CD4-positive, alpha-beta T cell treated with Interferon gamma for 1 hour (primary cell): ENCODE data around the gene FRAT1.
A peak's percentile ranks its signal among the peaks of the same experiment; 100 is the strongest.
"Not testable (repeated sequence)": the region's sequence is repeated elsewhere in the genome, so short reads cannot be mapped to it uniquely, and the experiment has no call there.

ENCODE experiments used
- DNase-seq: peaks from one replicate; pipeline ENCODE4 v3.0.0-alpha.2; 2020

The FRAT1 gene

GRCh38 chr10:97336446-97336845 is 17.4 kb downstream of the FRAT1 start:
- DNase-seq = no peak

GRCh38 chr10:97336942-97337831 is 18.1 kb downstream of the FRAT1 start:
- DNase-seq = no peak

GRCh38 chr10:97338041-97338440 is 19.0 kb downstream of the FRAT1 start:
- no peak for DNase-seq

GRCh38 chr10:97341416-97341815 is 22.3 kb downstream of the FRAT1 start:
- no peak for DNase-seq

DNA sequence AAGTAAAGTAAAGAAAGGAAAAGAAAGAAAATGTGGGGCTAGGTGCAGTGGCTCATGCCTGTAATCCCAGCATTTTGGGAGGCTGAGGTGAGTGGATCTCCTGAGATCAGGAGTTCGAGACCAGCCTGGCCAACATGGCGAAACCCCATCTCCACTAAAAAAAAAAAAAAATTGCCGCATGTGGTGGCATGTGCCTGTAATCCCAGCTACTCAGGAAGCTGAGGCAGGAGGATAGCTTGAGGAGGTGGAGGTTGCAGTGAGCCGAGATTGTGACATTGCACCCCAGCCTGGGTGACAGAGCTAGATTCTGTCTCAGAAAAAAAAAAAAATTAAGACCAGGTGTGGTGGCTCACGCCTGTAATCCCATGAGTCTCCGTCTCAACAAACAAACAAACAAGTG is 24.6 kb downstream of the FRAT1 start:
- DNase-seq = not testable (repeated sequence)

- DNase-seq = no peak
These were observed 28.2 kb downstream of the FRAT1 start for GRCh38 chr10:97347317-97347716.

DNA sequence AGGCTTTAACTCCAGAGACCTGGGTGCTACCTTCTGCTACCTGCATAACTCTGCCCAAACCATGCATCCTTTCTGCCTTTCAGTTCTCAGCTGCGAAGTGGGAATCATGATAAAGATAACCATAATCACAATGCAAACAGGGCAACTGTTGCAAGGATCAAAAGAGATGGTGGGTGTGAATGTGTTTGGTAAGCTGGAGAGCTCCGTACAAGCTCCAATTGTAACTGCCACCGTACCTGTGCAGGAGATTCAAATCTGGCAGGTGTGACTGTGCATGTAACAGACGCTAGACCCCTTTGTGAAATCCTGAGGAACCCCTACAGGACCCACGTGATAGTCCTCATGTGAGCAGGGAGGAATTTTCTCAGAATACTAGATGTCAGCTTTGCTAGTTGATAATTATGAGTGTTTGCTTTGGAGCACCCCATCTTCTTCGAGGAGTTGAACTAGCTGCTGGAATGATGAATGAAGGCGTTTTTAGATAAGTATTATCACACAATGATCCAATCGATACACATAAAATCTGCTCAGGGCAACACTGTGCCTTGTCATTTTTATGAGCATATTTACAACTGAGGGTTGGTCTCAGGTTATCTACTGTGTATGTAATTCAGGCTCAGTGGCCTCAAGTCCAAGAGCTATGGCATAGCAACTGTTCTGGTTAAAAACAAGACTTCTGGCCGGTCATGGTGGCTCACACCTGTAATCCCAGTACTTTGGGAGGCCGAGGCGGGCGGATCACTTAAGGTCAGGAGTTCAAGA is 30.9 kb downstream of the FRAT1 start:
- DNase-seq = no peak

- DNase-seq = peak; percentile 70
These were observed 34.9 kb downstream of the FRAT1 start for GRCh38 chr10:97353945-97354344.

GRCh38 chr10:97355571-97355975 is 36.5 kb downstream of the FRAT1 start:
- DNase-seq = no peak

DNA sequence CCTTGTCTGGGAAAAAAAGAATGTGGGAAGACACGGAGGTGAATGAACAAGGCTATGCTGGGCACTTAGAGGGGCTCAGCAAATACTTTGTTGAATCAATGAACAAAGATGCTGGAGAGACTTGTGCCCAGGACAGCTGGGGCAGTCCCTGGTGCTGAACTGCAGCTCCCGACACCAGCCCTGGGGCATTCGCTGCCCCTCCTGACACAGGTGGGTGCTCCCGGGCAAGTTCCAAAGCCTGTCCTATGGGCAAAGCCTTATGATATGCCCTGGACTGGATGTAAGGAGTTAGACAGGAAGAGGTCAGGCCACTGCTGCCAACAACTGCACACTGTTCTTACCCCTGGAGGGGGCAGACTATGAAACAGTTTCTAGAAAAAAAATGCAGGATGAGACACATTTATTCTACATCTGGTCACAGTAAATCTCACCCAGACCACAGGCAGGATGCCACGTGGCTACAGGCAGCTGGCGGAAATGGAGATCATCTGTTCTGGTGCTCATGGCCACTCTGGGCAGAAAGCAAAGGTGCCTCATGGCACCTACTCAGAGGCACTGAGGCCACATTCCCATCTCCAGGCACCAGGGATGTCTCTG is 37.3 kb downstream of the FRAT1 start:
- no peak for DNase-seq

DNA sequence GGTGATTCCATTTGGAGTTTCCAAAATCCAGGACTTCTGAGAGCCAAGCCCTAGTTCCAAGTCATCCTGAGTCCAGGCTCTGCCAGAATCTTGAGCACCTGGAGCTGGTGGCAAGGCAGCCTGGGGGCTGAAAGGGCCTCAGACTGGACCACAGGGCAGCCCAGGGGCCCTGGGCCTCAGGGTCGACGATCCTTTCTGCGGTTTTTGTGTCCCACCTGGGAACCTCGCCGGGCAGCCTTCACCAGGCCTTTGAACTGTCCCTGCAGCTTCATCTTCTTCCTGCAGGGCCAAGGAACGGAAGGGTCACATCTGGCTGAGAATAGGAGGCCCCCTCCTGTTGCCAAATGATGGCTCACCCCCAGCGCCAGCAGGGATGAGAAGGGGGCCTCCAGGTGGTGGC is 37.8 kb downstream of the FRAT1 start:
- no peak for DNase-seq

DNA sequence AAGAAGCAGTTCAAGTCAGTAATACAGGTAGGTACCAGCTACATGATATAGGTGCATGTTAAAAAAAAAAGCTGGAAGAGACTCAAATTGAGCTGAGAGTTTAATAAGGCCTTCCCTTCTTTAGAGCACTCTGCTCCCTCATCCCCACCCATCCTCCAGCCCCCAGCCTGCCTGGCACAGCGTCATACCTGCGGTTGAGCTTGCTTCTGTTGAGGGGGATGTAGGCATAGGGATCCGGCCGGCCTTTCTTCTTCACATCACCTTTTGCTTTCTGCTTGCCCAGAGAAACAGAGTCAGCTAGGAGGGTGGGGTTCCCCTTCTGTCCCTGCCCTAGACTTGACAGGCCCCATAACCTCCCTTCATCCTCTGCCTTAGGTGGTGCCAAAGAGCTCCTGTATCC is 39.3 kb downstream of the FRAT1 start:
- DNase-seq = no peak

DNA sequence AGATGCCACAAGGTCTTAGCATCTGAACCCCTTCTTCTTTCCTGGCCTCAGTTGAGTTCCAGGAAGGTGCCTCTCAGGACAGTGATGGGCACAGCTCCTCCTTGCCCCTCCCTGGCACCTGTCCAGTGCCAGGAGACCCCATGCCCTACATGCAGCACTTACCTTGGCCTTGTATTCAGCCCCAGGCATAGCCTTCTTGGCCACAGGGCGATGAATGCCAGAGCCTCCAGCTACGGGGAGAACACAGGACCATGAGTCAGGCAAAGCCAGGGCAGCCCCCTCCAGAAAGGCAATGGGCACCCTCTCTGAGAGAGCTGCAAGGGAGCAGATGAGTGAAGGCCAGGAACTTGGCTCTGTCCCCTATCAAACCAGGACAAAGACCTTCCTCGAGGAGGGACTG is 39.7 kb downstream of the FRAT1 start:
- no peak for DNase-seq

DNA sequence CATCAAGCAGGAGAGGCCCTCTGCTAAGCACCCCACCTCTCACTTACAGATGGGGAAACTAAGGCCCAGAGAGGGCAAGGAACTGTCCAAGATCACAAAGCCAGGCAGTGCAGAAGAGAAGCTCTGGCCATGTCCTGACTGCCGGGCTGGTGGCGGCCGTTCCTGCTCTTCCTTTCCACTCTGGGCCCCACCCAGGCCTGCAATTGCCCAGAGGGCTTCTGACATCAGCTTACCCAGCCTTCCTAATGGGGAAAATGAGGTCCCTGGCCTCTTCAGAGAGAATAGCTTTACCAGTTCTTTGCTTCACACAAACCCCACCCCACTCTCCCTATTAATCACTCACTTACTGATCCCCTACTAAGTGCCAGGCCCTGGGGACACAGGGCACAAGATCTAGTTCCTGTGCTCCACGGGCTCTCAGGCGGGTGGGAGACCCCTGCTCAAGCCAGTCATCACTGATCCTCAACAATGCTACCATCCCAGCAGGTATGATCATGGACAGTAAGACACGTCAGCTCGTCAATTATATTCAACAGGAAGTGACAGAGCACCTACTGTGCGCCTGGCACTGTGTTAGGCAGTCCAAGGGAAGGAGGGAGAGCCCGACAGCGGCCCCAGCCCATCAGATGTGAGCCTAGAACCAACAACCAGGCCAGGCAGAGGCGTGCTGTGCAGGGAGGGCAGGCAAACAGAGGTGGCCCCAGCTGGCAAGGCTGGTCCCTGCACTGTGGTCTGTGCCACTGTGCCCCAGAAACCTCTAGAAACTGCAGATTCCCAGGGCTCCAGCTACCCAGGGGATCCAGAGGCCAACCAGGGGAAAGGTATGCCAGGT is 41.9 kb downstream of the FRAT1 start:
- DNase-seq = no peak

DNA sequence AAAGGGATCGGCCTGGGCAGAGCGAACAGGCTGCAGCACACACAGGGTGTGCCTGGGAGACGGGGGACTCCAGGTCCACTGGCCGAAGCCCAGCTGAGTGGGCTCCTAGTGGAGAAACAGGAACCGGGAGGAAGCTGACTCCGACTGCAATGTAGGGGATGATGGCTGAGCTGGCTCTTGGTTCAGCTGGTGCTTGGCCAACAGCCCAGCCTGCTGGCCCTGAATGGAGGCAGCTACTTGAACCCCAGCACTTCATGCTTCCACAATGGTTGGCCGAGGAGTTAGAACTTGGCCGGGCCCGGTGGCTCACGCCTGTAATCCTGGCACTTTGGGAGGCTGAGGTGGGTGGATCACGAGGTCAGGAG is 42.4 kb downstream of the FRAT1 start:
- no peak for DNase-seq

GRCh38 chr10:97362310-97363033 is 43.4 kb downstream of the FRAT1 start:
- no peak for DNase-seq

- DNase-seq = no peak
These were observed 44.0 kb downstream of the FRAT1 start for GRCh38 chr10:97363071-97363470.

DNA sequence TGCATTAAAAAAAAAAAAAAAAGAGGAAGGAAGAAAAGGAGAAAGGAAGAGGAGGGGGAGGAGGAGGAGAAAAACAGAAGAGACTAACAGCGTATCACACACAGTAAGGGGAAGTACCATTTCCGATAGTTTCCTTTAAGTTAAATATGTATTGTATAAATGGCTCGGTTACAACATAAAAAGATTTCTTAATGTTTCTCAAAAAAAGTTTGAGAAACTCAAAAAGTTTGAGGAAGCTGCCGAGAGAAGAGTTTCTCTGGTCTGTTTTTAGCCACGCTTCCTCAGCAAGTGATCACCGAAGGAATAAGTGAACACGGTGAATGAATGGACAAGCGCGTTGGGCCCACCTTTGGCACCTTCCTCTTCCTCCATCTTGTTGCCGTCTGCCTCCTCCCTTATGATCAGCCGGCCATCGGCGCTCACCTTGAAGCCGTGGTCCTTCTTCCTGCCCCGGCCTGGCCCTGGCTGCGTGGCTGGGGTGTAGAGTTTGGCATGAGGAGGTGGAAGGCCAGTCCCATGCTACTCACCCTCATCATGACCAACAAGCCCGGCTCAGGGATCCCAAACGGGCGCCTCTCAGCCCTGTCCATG is 46.8 kb downstream of the FRAT1 start:
- no peak for DNase-seq

DNA sequence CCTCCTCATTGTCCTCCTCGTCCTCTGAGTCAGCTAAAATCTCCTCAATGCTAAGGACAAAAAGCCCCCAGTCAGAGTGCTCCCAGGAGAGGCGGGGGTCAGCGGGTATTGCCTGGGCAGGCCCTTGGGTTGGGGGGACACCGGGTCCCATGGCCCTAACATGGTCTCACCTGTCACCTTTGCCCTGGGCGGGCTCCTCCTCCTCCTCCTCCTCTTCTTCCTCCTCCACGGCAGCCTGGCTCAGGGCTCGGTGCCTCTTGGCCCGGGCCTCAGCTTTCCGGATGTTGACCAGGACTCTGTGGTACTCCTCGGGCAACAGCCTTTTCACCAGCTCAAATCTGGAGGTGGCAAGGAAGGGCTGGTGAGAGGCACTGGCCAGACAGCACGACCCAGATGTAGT is 47.5 kb downstream of the FRAT1 start:
- DNase-seq = no peak

DNA sequence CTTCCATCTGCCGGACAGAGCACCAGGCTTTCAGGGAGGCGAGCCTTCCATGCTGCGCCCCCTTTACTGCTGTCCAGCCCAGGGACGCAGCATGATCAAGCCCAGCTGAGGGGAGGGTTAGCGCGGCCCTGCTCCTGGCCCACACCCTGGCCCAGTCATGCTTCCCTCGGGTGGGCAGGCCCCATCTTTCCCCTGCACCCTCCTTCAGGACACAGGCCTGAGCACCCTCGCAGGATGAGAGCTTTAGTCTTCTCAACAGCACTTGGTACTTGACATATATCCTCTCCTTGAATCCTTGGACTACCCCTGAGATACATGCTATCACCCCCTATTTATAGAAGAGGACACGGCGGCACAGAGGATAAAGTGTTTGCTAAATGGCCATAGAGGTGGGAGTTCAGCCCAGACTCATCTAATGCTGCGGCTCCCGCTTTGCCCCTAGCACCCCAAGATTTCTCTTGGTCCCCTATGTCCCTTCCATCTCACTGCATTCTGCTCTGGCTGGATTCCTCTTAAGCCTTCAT is 48.1 kb downstream of the FRAT1 start:
- no peak for DNase-seq
